ENCODE measurements around the gene APC2. TPM values are rescaled to one million over a fixed set of nuclear protein-coding genes. Genes with fewer than 3 reads are reported as not detected.

APC2 gene
- total and polyA plus RNA-seq, 5 experiments from 2014 or later: 0.08 to 0.29 TPM; not detected in 3

- Mint-ChIP-seq H3K9me3 (no peaks in the 10 kb centered on the region), H3K27me3 (no peaks in the 10 kb centered on the region), H3K4me3 (peak overlapping the region in 1 of 10 donors; percentile 10), H3K27ac (peak overlapping the region in 1 of 10 donors; percentile 11), H3K36me3 (peaks cover 0 to 2% (median 2%) of the 10 kb centered on the region in 3 donors), H3K4me1 (peaks cover 5 to 14% (median 9%) of the 10 kb centered on the region in 4 donors)
- DNase-seq (peak in 1 of 10 donors; percentile 26), ATAC-seq (no peak)
- POLR2A ChIA-PET: interaction anchor here (1.2 kb wide), 1 partner anchor 9 kb away, joined by 3 read pairs; the partner anchor contains the start of gene REEP6
Measured at GRCh38 chr19:1482361-1483130, 32.6 kb downstream of the APC2 start.

GRCh38 chr19:1483131-1483978, 33.4 kb downstream of the APC2 start:
- H3K27me3 Mint-ChIP-seq: no peaks in the 10 kb centered on the region
- ATAC-seq (no peak), DNase-seq (peak in 1 of 10 donors; percentile 46)
- POLR2A ChIA-PET: no interaction called here
- H3K9me3 Mint-ChIP-seq: no peaks in the 10 kb centered on the region
- H3K27ac Mint-ChIP-seq: no peak overlapping the region
- H3K36me3 Mint-ChIP-seq: peaks cover 0 to 2% (median 2%) of the 10 kb centered on the region in 3 donors
- H3K4me3 Mint-ChIP-seq: no peak overlapping the region
- peaks cover 5 to 8% (median 6%) of the 10 kb centered on the region in 4 donors for H3K4me1 Mint-ChIP-seq

GRCh38 chr19:1483979-1484428, 34.1 kb downstream of the APC2 start:
- no peaks in the 10 kb centered on the region for H3K9me3 Mint-ChIP-seq
- peaks cover 0 to 1% (median under 1%) of the 10 kb centered on the region in 3 donors for H3K36me3 Mint-ChIP-seq
- POLR2A ChIA-PET: no interaction called here
- peaks cover 4 to 5% (median 5%) of the 10 kb centered on the region in 4 donors for H3K4me1 Mint-ChIP-seq
- H3K4me3 Mint-ChIP-seq: no peak overlapping the region
- no peaks in the 10 kb centered on the region for H3K27me3 Mint-ChIP-seq
- ATAC-seq: no peak
- peak in 1 of 10 donors; percentile 36 for DNase-seq
- no peak overlapping the region for H3K27ac Mint-ChIP-seq

- peak overlapping the region in 1 of 10 donors; percentile 5 for H3K27ac Mint-ChIP-seq
- no peak overlapping the region for H3K4me3 Mint-ChIP-seq
- ATAC-seq: no peak
Measured at GRCh38 chr19:1486720-1487575, 37.0 kb downstream of the APC2 start.

GRCh38 chr19:1487576-1488281, 37.8 kb downstream of the APC2 start:
- Mint-ChIP-seq H3K27ac (no peak overlapping the region), H3K4me1 (peaks cover 8 to 22% (median 15%) of the 10 kb centered on the region in 4 donors), H3K36me3 (no peaks in the 10 kb centered on the region), H3K27me3 (no peaks in the 10 kb centered on the region), H3K4me3 (no peak overlapping the region), H3K9me3 (no peaks in the 10 kb centered on the region)
- DNase-seq (peak in 1 of 10 donors; percentile 56), ATAC-seq (no peak)
- POLR2A ChIA-PET: interaction anchor here (0.6 kb wide), 1 partner anchor 749 kb away, joined by 3 read pairs; no protein-coding TSS in a partner anchor

More at GRCh38 chr19:1486720-1487575, 37.0 kb downstream of the APC2 start:
- POLR2A ChIA-PET: interaction anchor here (0.6 kb wide), 1 partner anchor 750 kb away, joined by 3 read pairs; no protein-coding TSS in a partner anchor
- peaks cover 8 to 19% (median 15%) of the 10 kb centered on the region in 4 donors for H3K4me1 Mint-ChIP-seq
- peak in 1 of 10 donors; percentile 42 for DNase-seq
- H3K9me3 Mint-ChIP-seq: no peaks in the 10 kb centered on the region
- no peaks in the 10 kb centered on the region for H3K36me3 Mint-ChIP-seq
- no peaks in the 10 kb centered on the region for H3K27me3 Mint-ChIP-seq

- POLR2A ChIA-PET: interaction anchor here (0.9 to 1.9 kb wide), 2 partner anchors 10 to 14 kb away, joined by 3 to 5 read pairs; no protein-coding TSS in a partner anchor
- H3K9me3 Mint-ChIP-seq: no peaks in the 10 kb centered on the region
Measured at GRCh38 chr19:1488282-1488601, 38.3 kb downstream of the APC2 start.

GRCh38 chr19:1489463-1490310, 39.8 kb downstream of the APC2 start:
- Mint-ChIP-seq H3K27ac (peak overlapping the region in 8 of 10 donors; percentile 8 to 85 (median 48)), H3K36me3 (no peaks in the 10 kb centered on the region), H3K27me3 (no peaks in the 10 kb centered on the region), H3K4me3 (peak overlapping the region; percentile 65 to 86 (median 74)), H3K4me1 (peaks cover 8 to 22% (median 15%) of the 10 kb centered on the region in 4 donors), H3K9me3 (no peaks in the 10 kb centered on the region)
- POLR2A ChIA-PET: interaction anchor here (0.6 to 2.2 kb wide), 7 partner anchors 13 to 468 kb away, joined by 3 to 10 read pairs (median 4); no protein-coding TSS in a partner anchor
- ATAC-seq (no peak), DNase-seq (peak in 1 of 10 donors; percentile 40)

More at GRCh38 chr19:1488282-1488601, 38.3 kb downstream of the APC2 start:
- ATAC-seq (no peak), DNase-seq (no peak)
- H3K27me3 Mint-ChIP-seq: no peaks in the 10 kb centered on the region
- no peaks in the 10 kb centered on the region for H3K36me3 Mint-ChIP-seq
- no peak overlapping the region for H3K4me3 Mint-ChIP-seq
- peaks cover 8 to 22% (median 15%) of the 10 kb centered on the region in 4 donors for H3K4me1 Mint-ChIP-seq
- H3K27ac Mint-ChIP-seq: no peak overlapping the region

- Mint-ChIP-seq H3K27me3 (no peaks in the 10 kb centered on the region), H3K36me3 (no peaks in the 10 kb centered on the region), H3K9me3 (no peaks in the 10 kb centered on the region), H3K4me1 (peaks cover 8 to 22% (median 15%) of the 10 kb centered on the region in 4 donors), H3K27ac (peak within 1 kb of the TSS; percentile 14 to 97 (median 89)), H3K4me3 (peak within 1 kb of the TSS; percentile 85 to 93 (median 88))
- ATAC-seq (peak; percentile 84 to 88), DNase-seq (peak; percentile 94 to 100 (median 98))
- POLR2A ChIA-PET: interaction anchor here (0.5 to 2.2 kb wide), 19 partner anchors 8 to 1692 kb away, joined by 3 to 14 read pairs (median 3); partner anchors contain the start of genes C19orf25, CIRBP and NDUFS7
Measured at GRCh38 chr19:1490311-1491113, 40.6 kb downstream of the APC2 start, which contains the start of gene PCSK4. Gene PCSK4 (minus strand): TSS chr19:1490350. CDS start chr19:1490346, 4 bp downstream.

GRCh38 chr19:1491114-1491848, 41.4 kb downstream of the APC2 start, which contains the start of gene REEP6:
Gene REEP6 (plus strand): TSS chr19:1491181. CDS start chr19:1491270, 89 bp downstream.
- peaks cover 8 to 22% (median 15%) of the 10 kb centered on the region in 4 donors for H3K4me1 Mint-ChIP-seq
- H3K27ac Mint-ChIP-seq: peak within 1 kb of the TSS in 9 of 10 donors; percentile 80 to 97 (median 90)
- ATAC-seq (no peak), DNase-seq (no peak)
- H3K27me3 Mint-ChIP-seq: no peaks in the 10 kb centered on the region
- POLR2A ChIA-PET: interaction anchor here (0.5 to 2.2 kb wide), 19 partner anchors 9 to 1691 kb away, joined by 3 to 14 read pairs (median 3); partner anchors contain the start of genes C19orf25, CIRBP and NDUFS7
- no peaks in the 10 kb centered on the region for H3K9me3 Mint-ChIP-seq
- peak within 1 kb of the TSS; percentile 85 to 93 (median 88) for H3K4me3 Mint-ChIP-seq
- no peaks in the 10 kb centered on the region for H3K36me3 Mint-ChIP-seq

Measured in naive thymus-derived CD8-positive, alpha-beta T cell (primary cell).